K562 (cell line): ENCODE measurements around the gene MTA2. TPM values are rescaled to one million over a fixed set of nuclear protein-coding genes. Genes with fewer than 3 reads are reported as not detected.

ENCODE experiments used
- AFF4 ChIP-seq: sonication (generic); formaldehyde crosslinking; IDR thresholded peaks from 2 replicates; pipeline ENCODE4 v1.8.0; 2023; ENCODE audit warnings: mild to moderate bottlenecking, missing genetic modification reagents
- CHD1 ChIP-seq: fragments of 200-600 bp; sonication (generic); IDR thresholded peaks from one replicate; pipeline ENCODE4 v1.6.1; 2012; ENCODE audit warnings: mild to moderate bottlenecking, moderate library complexity, low read length, inconsistent platforms
- HMG20B ChIP-seq: fragments of 250-450 bp; sonication (Bioruptor Pico); IDR thresholded peaks from 2 replicates; pipeline ENCODE4 v1.5.0; 2021; ENCODE audit warnings: mild to moderate bottlenecking
- HMGXB4 ChIP-seq: sonication (generic); formaldehyde crosslinking; IDR thresholded peaks from 2 replicates; pipeline ENCODE4 v1.8.1; 2023; ENCODE audit warnings: mild to moderate bottlenecking, missing genetic modification reagents
- NR3C1 ChIP-seq: sonication (generic); formaldehyde crosslinking; IDR thresholded peaks from 2 replicates; pipeline ENCODE4 v1.8.1; 2022; ENCODE audit warnings: missing genetic modification reagents
- PREB ChIP-seq: sonication (generic); formaldehyde crosslinking; IDR thresholded peaks from 2 replicates; pipeline ENCODE4 v1.8.1; 2023; ENCODE audit warnings: mild to moderate bottlenecking, missing genetic modification reagents
- SMARCA5 ChIP-seq: fragments of 450-650 bp; IDR thresholded peaks from 2 replicates; pipeline ENCODE4 v1.6.1; 2016
- ZBTB12 ChIP-seq: fragments of 250-450 bp; sonication (Bioruptor Pico); IDR thresholded peaks from 2 replicates; pipeline ENCODE4 v1.4.0; 2020
- ZNF407 ChIP-seq: fragments of 450-650 bp; IDR thresholded peaks from 2 replicates; pipeline ENCODE4 v1.6.1; 2016; ENCODE audit warnings: low read depth
- ZNF57 ChIP-seq: fragments of 450-650 bp; formaldehyde crosslinking; IDR thresholded peaks from 2 replicates; pipeline ENCODE4 v1.4.0; 2020; ENCODE audit warnings: mild to moderate bottlenecking, moderate library complexity
- ZNF764 ChIP-seq: fragments of 250-450 bp; sonication (Bioruptor Pico); IDR thresholded peaks from 2 replicates; pipeline ENCODE4 v1.4.0; 2020; ENCODE audit warnings: low read depth, mild to moderate bottlenecking, moderate library complexity
- polyA plus RNA-seq, 8 experiments: library from polyadenylated mRNA; depleted of rRNA in 4 of 8; stranded (reverse) in 5 of 8; unstranded in 3 of 8; fragments of >200 nt; fragmentation: Nextera tagmentation in 2 of 8; fragmentation: Illumina TruSeq in 1 of 8; extraction: Ambion mirVana in 2 of 8; extraction: Trizol in 1 of 8; gene quantifications; 2 replicates each; pipeline versions ENCODE4 v1.2.1 to v1.2.3, GENCODE V29; 2011 to 2014; ENCODE audit warnings: inconsistent platforms in 1 of 8, missing spikeins in 1 of 8
- total RNA-seq, 7 experiments: library from RNA; depleted of rRNA in 6 of 7; stranded (reverse); fragments of >200 nt in 6 of 7; fragmentation: Illumina TruSeq in 2 of 7; extraction: Trizol in 2 of 7; gene quantifications; 2 replicates each; pipeline versions ENCODE4 v1.2.1 to v1.2.3, GENCODE V29; 2011 to 2021; ENCODE audit warnings: low replicate concordance in 1 of 7

MTA2 gene
- total and polyA plus RNA-seq, 9 of the 15 experiments (the other 6 are each of a cell fraction or from before 2014, with no cell fraction given) = 6.2 to 220 (median 172) TPM

- no peak for TF ChIP-seq AFF4 (CRISPR knock-in tag)
- TF ChIP-seq ZNF57 = no peak
- no peak for TF ChIP-seq ZNF764 (CRISPR knock-in tag)
- no peak for TF ChIP-seq CHD1
- TF ChIP-seq NR3C1 = no peak
- TF ChIP-seq HMG20B (CRISPR knock-in tag) = no peak
- peak; percentile 1 for TF ChIP-seq SMARCA5
- TF ChIP-seq PREB (CRISPR knock-in tag) = no peak
- peak; percentile 47; the same call in 1 of the 2 replicates for TF ChIP-seq ZNF407
- TF ChIP-seq HMGXB4 (CRISPR knock-in tag) = no peak
- no peak for TF ChIP-seq ZBTB12 (CRISPR knock-in tag)
These were observed 48.4 kb downstream of the MTA2 start (continued) for GRCh38 chr11:62553080-62553838.
